Endothelial cell of umbilical vein (primary cell): Measurements from ENCODE around the gene USF1.

Experiments
- CTCF ChIP-seq, 2 donors: IDR thresholded peaks; 1 replicate in 1 of 2; 2 replicates in 1 of 2; pipeline ENCODE4 v1.5.1; 2011; ENCODE audit warnings: low read length in 2 of 2, mild to moderate bottlenecking in 2 of 2, moderate library complexity in 2 of 2, control low read depth in 1 of 2, inconsistent platforms in 1 of 2, low read depth in 1 of 2; ENCODE audit not compliant: insufficient read depth in 1 of 2; ENCODE audit errors: extremely low read depth in 1 of 2
- JUN ChIP-seq: IDR thresholded peaks from 2 replicates; pipeline ENCODE4 v1.6.1; 2011; ENCODE audit warnings: borderline replicate concordance, low read depth; ENCODE audit not compliant: insufficient read length, insufficient read depth
- MAX ChIP-seq: IDR thresholded peaks from 2 replicates; pipeline ENCODE4 v1.6.1; 2011; ENCODE audit not compliant: insufficient read depth, insufficient read length
- POLR2A ChIP-seq: IDR thresholded peaks from 2 replicates; pipeline ENCODE4 v1.6.1; 2012; ENCODE audit warnings: low read depth, mild to moderate bottlenecking, control low read depth, low read length
- POLR2AphosphoS5 ChIP-seq: IDR thresholded peaks from 2 replicates; pipeline ENCODE4 v1.6.1; 2012; ENCODE audit warnings: low read depth, mild to moderate bottlenecking, control low read depth, low read length, moderate library complexity; ENCODE audit not compliant: insufficient read depth

- TF ChIP-seq CTCF (IDR thresholded peaks at IDR 0.05; ENCODE audit: extremely low read depth in 1 of 2, insufficient read depth in 1 of 2, low read depth in 1 of 2, low read length in 2 of 2) = no peak
- peak; percentile 76 for TF ChIP-seq POLR2A
- peak; percentile 65 for TF ChIP-seq POLR2AphosphoS5
- no peak for TF ChIP-seq MAX
- no peak for TF ChIP-seq JUN
These were observed at the start of gene USF1 for GRCh38 chr1:161045736-161046604.
